HG02588 (cell line): ENCODE measurements around the gene OR6P1.

Experiments used
- ATAC-seq: cut with Tn5 transposase; IDR thresholded peaks from one replicate; pipeline ENCODE4 v1.9.1; 2021; ENCODE audit warnings: mild to moderate bottlenecking, moderate library complexity; ENCODE audit not compliant: unreplicated experiment

Gene OR6P1

DNA sequence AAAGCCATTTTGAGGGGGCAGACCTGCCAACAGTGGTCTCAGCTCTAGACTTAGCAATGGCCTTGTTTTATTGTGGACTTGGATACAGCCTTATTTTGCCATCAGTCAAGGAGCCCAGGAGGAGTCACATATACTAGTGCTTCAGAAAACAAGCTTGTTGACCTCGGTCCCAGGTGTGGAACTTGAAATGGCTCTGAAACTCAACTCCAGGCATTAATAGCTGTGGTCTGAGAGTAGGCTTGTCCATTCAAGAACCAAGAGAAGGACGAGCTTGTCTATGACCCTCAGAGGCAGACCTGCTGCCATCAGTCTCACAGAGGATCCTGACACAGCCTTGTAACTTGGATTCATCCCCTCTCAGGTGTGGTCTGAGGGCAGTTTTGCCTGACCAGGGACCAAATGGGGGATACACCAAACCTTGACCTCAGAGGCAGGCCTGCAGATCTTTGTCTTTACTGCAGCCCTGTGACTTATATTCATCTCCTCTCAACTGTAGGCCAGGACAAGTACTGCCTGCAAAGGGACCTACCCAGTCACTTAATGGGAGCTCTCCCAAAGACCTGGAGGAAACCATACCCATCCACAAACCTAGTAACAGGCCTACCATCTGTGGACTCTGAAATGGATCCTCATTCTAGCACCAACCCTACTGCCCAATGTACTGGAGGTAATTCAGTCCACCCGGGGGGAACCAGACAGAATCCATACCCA lies 49.3 kb downstream of the OR6P1 start:
- ATAC-seq = no peak

- ATAC-seq = no peak
Observed at GRCh38 chr1:158520021-158520420, 50.4 kb downstream of the OR6P1 start.

DNA sequence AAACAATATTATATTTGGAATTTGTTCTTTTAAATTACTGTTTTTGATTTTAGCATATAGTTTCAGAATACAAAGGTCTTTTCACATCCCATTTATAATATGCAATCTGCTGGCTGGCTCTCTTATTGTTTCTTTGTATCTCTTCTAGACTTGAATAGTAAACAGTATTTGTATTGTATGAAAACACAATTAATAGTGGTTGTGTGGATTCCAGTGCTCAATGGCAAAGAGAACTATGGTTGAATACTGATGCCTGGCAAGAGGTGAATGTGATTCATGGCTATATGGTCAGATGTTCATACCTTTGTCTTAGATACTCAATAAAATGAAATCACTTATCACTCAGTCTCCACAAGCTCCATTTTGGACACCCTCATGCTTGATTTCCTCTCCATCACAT lies 53.4 kb downstream of the OR6P1 start:
- no peak for ATAC-seq
